ENCODE data around the gene PRTN3. TPM values are rescaled to one million over a fixed set of nuclear protein-coding genes. Genes with fewer than 3 reads are reported as not detected.

The PRTN3 gene
- total and polyA plus RNA-seq, 2 of the 4 experiments (the other 2 are of a cell fraction): not detected

GRCh38 chr19:803099-803561, 37.7 kb upstream of the PRTN3 start:
- peaks cover 30% of the 10 kb centered on the region for H3K4me1 ChIP-seq (ENCODE audit: control insufficient read depth, insufficient read depth, low read length)
- H3K18ac ChIP-seq (ENCODE audit: low read depth, low read length): no peak overlapping the region
- no peak overlapping the region for H2BK5ac ChIP-seq (ENCODE audit: low read depth, low read length, poor library complexity, severe bottlenecking)
- H4K5ac ChIP-seq (ENCODE audit: low read depth, low read length): no peak overlapping the region
- H3K4me2 ChIP-seq (ENCODE audit: low read depth, low read length): no peak overlapping the region
- ChIA-PET POLR2A (ENCODE audit: unreplicated experiment) (no interaction called here), CTCF (no interaction called here)
- peaks cover 3 to 38% of the 10 kb centered on the region in 2 experiments for H3K79me1 ChIP-seq (ENCODE audit: low read depth in 1 of 2, low read length in 2 of 2)
- peaks cover 100% of the 10 kb centered on the region for H4K20me1 ChIP-seq (ENCODE audit: insufficient read depth, low read length)
- H3K23ac ChIP-seq (ENCODE audit: low read depth, low read length): no peak overlapping the region
- H3K27ac ChIP-seq (ENCODE audit: insufficient read depth, low read length): no peak overlapping the region
- no peak for DNase-seq
- H2AK9ac ChIP-seq (replicated peaks; ENCODE audit: low read depth, low read length, poor library complexity): no peak overlapping the region
- no peak overlapping the region for H2BK15ac ChIP-seq (ENCODE audit: low read depth, low read length)
- no peak overlapping the region for H4K8ac ChIP-seq (ENCODE audit: low read depth in 2 of 2, low read length in 2 of 2)
- H3K9me1 ChIP-seq (ENCODE audit: insufficient read depth, low read length): peaks cover 11% of the 10 kb centered on the region; the same call in 1 of the 2 replicates
- peak overlapping the region; percentile 51 for H2AFZ ChIP-seq (replicated peaks; ENCODE audit: low read length, poor library complexity)
- peaks cover 75% of the 10 kb centered on the region for H3K36me3 ChIP-seq (ENCODE audit: control insufficient read depth, insufficient read depth, low read length)
- in situ Hi-C loops (cut with MboI; ENCODE audit: low sequenced_read_pairs): no loop called here
- H3K14ac ChIP-seq (replicated peaks; ENCODE audit: low read depth, low read length): no peak overlapping the region
- H2BK20ac ChIP-seq (ENCODE audit: low read depth, low read length): no peak overlapping the region
- H3K4me3 ChIP-seq (ENCODE audit: insufficient read depth, low read depth, low read length): no peak overlapping the region
- dilution Hi-C loops (cut with HindIII; ENCODE audit: low sequenced_read_pairs, unreplicated experiment): no loop called here
- H4K91ac ChIP-seq (ENCODE audit: insufficient read depth, low read depth, low read length): no peak overlapping the region
- ATAC-seq (ENCODE audit: low read depth): no peak
- no peak overlapping the region for H2BK120ac ChIP-seq (ENCODE audit: low read depth, low read length)
- BruUV-seq (replicated peaks): no TSS peak
- TF ChIP-seq RAD21 (IDR thresholded peaks at IDR 0.05; ENCODE audit: low read length) (no peak), MAZ (IDR thresholded peaks at IDR 0.05; ENCODE audit: borderline replicate concordance, low read depth, low read length) (no peak), POLR2A (IDR thresholded peaks at IDR 0.05; ENCODE audit: low read depth, low read length) (no peak), CTCF (conservative IDR thresholded peaks at IDR 0.05; ENCODE audit: low read depth, low read length) (no peak), NFE2L2 (IDR thresholded peaks at IDR 0.05; ENCODE audit: low read depth, low read length) (no peak)
- no peaks in the 10 kb centered on the region for H3K9me3 ChIP-seq (ENCODE audit: control insufficient read depth, insufficient read depth, low read length)
- intact Hi-C loops (cut with micrococcal nuclease): no loop called here
- no peak overlapping the region for H3K9ac ChIP-seq (ENCODE audit: low read depth, low read length)
- no peak overlapping the region for H3K56ac ChIP-seq (ENCODE audit: extremely low read depth, insufficient read depth, low read length)
- H3K27me3 ChIP-seq (ENCODE audit: control insufficient read depth, insufficient read depth, low read length): no peaks in the 10 kb centered on the region
- H3K4ac ChIP-seq (ENCODE audit: low read depth, low read length): no peak overlapping the region
- 93% methylated on average over 9 of the region's 17 CpGs; no CpG with 5 or more reads in 1 of the 2 experiments for WGBS, 2 experiments (ENCODE audit: extremely low coverage in 2 of 2, insufficient read length in 1 of 2)
- no peak overlapping the region for H2AK5ac ChIP-seq (ENCODE audit: low read depth, low read length)
